Loucy (cell line): Measurements from ENCODE around the gene RPL21.

Experiments used
- H2AFZ ChIP-seq: fragments of 200-600 bp; sonication (generic); 2 replicates; pipeline ENCODE4 v1.6.0; 2016; ENCODE audit warnings: antibody characterized with exemption, mild to moderate bottlenecking, low read length, moderate library complexity
- H3F3A ChIP-seq: fragments of 200-600 bp; 2 replicates; pipeline ENCODE4 v1.6.0; 2016; ENCODE audit warnings: antibody characterized with exemption, low read depth, mild to moderate bottlenecking
- H3K27me3 ChIP-seq: fragments of 200-600 bp; sonication (generic); 2 replicates; pipeline ENCODE4 v1.6.1; 2014; ENCODE audit warnings: low read length, mild to moderate bottlenecking; ENCODE audit not compliant: insufficient read depth, poor library complexity, severe bottlenecking
- H3K36me3 ChIP-seq: fragments of 200-600 bp; sonication (generic); 2 replicates; pipeline ENCODE4 v1.6.1; 2016; ENCODE audit warnings: low read length; ENCODE audit not compliant: insufficient read depth
- H3K4me1 ChIP-seq: fragments of 200-600 bp; sonication (generic); 2 replicates; pipeline ENCODE4 v1.5.1; 2014; ENCODE audit warnings: low read length, mild to moderate bottlenecking; ENCODE audit not compliant: insufficient read depth, poor library complexity, severe bottlenecking
- H3K4me2 ChIP-seq: fragments of 200-600 bp; sonication (generic); 2 replicates; pipeline ENCODE4 v1.6.0; 2014; ENCODE audit warnings: antibody characterized with exemption, low read length, low read depth, mild to moderate bottlenecking; ENCODE audit not compliant: poor library complexity, severe bottlenecking
- H3K4me3 ChIP-seq: fragments of 200-600 bp; sonication (generic); 2 replicates; pipeline ENCODE4 v1.5.1; 2014; ENCODE audit warnings: low read length, mild to moderate bottlenecking, mixed read lengths; ENCODE audit not compliant: poor library complexity, severe bottlenecking
- H3K79me2 ChIP-seq: fragments of 200-600 bp; sonication (generic); 2 replicates; pipeline ENCODE4 v1.6.1; 2014; ENCODE audit warnings: low read length; ENCODE audit not compliant: insufficient read depth
- H3K9ac ChIP-seq: fragments of 200-600 bp; sonication (generic); 2 replicates; pipeline ENCODE4 v1.6.0; 2014; ENCODE audit warnings: mild to moderate bottlenecking, low read depth, low read length, moderate library complexity; ENCODE audit not compliant: poor library complexity, severe bottlenecking
- H3K9me2 ChIP-seq: fragments of 200-600 bp; sonication (generic); replicated peaks from 2 replicates; pipeline ENCODE4 v1.6.1; 2016; ENCODE audit warnings: low read depth, low read length, mixed read lengths
- H3K9me3 ChIP-seq: fragments of 200-600 bp; sonication (generic); 2 replicates; pipeline ENCODE4 v1.6.1; 2014; ENCODE audit warnings: mild to moderate bottlenecking, antibody characterized with exemption, low read length, low read depth; ENCODE audit not compliant: insufficient read depth
- H4K20me1 ChIP-seq: fragments of 200-600 bp; sonication (generic); 2 replicates; pipeline ENCODE4 v1.6.0; 2014; ENCODE audit warnings: antibody characterized with exemption, low read length, mild to moderate bottlenecking; ENCODE audit not compliant: insufficient read depth, poor library complexity, severe bottlenecking
- EZH2phosphoT487 ChIP-seq: fragments of 200-600 bp; IDR thresholded peaks from 2 replicates; pipeline ENCODE4 v1.6.1; 2018; ENCODE audit warnings: antibody characterized with exemption, mild to moderate bottlenecking, moderate library complexity, borderline replicate concordance
- TF ChIP-seq, protein P1 (sequence below): fragments of 200-600 bp; sonication (generic); conservative IDR thresholded peaks from 2 replicates; pipeline ENCODE4 v1.5.1; 2014; ENCODE audit warnings: mild to moderate bottlenecking, antibody characterized with exemption, low read length

RPL21 gene

DNA sequence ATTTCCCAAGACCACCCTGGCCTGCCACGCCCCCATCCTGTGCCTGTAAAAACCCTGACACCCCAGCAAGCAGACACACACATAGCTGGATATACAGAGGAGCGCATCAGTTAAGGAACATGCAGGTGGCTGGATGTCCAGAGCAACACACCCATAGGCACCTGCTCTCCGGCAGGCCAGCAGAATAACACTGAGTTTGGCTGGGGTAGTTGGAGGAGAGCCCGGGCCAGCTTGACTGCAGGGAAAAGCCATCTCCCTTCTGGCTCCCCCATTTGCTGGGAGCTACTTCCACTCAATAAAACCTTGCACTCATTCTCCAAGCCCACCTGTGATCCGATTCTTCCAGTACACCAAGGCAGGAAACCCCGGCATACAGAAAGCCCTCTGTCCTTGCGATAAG lies 28.1 kb downstream of the RPL21 start:
- TF ChIP-seq, protein P1, sequence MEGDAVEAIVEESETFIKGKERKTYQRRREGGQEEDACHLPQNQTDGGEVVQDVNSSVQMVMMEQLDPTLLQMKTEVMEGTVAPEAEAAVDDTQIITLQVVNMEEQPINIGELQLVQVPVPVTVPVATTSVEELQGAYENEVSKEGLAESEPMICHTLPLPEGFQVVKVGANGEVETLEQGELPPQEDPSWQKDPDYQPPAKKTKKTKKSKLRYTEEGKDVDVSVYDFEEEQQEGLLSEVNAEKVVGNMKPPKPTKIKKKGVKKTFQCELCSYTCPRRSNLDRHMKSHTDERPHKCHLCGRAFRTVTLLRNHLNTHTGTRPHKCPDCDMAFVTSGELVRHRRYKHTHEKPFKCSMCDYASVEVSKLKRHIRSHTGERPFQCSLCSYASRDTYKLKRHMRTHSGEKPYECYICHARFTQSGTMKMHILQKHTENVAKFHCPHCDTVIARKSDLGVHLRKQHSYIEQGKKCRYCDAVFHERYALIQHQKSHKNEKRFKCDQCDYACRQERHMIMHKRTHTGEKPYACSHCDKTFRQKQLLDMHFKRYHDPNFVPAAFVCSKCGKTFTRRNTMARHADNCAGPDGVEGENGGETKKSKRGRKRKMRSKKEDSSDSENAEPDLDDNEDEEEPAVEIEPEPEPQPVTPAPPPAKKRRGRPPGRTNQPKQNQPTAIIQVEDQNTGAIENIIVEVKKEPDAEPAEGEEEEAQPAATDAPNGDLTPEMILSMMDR: no peak

DNA sequence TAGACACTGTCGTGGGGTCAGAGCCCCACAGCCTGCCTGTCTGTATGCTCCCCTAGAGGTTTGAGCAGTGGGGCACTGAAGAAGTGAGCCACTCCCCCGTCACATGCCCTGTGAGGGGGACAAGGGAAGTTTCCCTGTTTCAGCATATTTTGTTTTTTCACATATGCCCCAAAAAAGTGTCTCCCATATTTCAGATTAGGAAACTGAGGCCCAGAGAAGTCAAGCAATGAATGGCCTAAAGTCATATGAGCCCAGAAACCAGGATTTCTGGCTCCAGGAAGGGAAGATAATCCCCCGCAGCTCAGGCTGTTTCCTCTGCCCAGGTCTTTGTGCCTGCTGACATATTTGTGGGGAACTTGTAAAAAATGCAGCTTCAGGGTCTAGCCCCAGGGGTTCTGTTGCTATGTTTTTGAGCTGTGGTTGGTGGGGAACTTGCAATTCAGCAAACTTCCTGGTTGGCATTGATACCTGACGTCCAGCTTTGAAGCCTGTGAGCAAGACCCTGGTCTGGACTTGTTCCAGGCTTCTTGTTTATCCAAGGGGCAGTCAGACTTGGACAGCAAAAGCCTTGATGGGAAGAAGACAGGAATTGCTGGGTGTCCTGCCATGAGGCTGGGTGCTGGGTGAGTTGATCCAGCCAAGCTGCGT lies 28.8 kb downstream of the RPL21 start:
- Histone ChIP-seq H3K9me2 (no peaks in the 10 kb centered on the region), H3K4me3 (no peak overlapping the region), H3K27me3 (no peaks in the 10 kb centered on the region), H3K4me1 (peaks cover 9% of the 10 kb centered on the region), H4K20me1 (no peaks in the 10 kb centered on the region), H3K4me2 (no peak overlapping the region), H3K36me3 (no peaks in the 10 kb centered on the region), H3K9ac (no peak overlapping the region), H2AFZ (no peak overlapping the region), H3F3A (no peaks in the 10 kb centered on the region), H3K79me2 (no peaks in the 10 kb centered on the region), H3K9me3 (no peaks in the 10 kb centered on the region)
- TF ChIP-seq, protein P1: no peak

More for the DNA sequence above, 28.1 kb downstream of the RPL21 start:
- Histone ChIP-seq H3K79me2 (no peaks in the 10 kb centered on the region), H3K4me2 (no peak overlapping the region), H3K36me3 (no peaks in the 10 kb centered on the region), H3K4me1 (peaks cover 9% of the 10 kb centered on the region), H3K9me3 (no peaks in the 10 kb centered on the region), H3K9ac (no peak overlapping the region), H3K9me2 (no peaks in the 10 kb centered on the region), H3F3A (no peaks in the 10 kb centered on the region), H4K20me1 (no peaks in the 10 kb centered on the region), H2AFZ (no peak overlapping the region), H3K4me3 (no peak overlapping the region), H3K27me3 (no peaks in the 10 kb centered on the region)

DNA sequence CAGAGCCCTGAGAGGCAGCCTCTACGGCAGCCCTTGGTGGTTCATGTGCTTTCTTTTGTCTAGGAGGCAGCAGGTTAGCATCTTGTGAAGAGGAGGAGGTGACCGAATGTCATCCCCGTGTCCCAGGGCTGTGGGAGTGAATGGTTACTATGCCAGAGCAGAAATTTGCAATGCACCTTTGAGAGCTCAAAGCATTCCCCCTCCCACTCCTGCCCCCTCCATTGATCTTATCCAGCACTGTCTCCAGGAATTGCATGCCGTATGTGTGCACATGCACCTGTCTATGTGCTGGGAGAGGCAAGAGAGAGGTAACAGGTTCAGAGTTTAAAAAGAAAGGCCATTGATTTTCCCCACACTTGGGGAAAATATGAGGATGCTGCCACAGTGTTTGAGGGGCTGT lies 29.5 kb downstream of the RPL21 start:
- TF ChIP-seq, protein P1: no peak
- TF ChIP-seq EZH2phosphoT487: no peak
- Histone ChIP-seq H3F3A (no peaks in the 10 kb centered on the region), H3K27me3 (no peaks in the 10 kb centered on the region), H2AFZ (no peak overlapping the region), H3K9ac (no peak overlapping the region), H3K4me3 (no peak overlapping the region), H4K20me1 (no peaks in the 10 kb centered on the region), H3K36me3 (no peaks in the 10 kb centered on the region), H3K4me2 (no peak overlapping the region), H3K4me1 (peaks cover 9% of the 10 kb centered on the region), H3K79me2 (no peaks in the 10 kb centered on the region), H3K9me3 (no peaks in the 10 kb centered on the region), H3K9me2 (no peaks in the 10 kb centered on the region)
